ENCODE data around the gene PARD3B.

PARD3B gene

DNA sequence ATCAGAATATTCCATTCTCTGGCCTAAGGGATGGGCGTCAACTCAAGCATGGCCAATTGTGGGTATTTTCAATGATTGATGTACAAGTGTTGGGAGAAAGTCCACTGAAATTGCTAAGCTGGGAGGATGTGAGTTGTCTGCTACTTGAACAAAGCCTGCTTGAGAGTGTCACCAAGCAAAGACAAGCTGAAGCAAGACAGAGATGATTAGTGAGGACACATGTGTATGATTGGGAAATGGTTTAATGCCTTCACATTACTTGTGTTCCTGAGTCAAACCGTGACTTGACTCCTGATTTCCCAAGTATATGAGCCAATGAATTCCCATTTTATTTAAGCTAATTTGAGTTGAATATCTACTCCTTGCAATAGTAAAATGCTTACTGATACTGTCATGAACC, 1113.3 kb downstream of the PARD3B start:
- H3K27me3 ChIP-seq (ENCODE audit: control insufficient read depth, insufficient read depth, low read length), result no peaks in the 10 kb centered on the region
- H3K9me3 ChIP-seq (ENCODE audit: control insufficient read depth, low read length), result no peaks in the 10 kb centered on the region
- no peaks in the 10 kb centered on the region for H3K36me3 ChIP-seq (ENCODE audit: control insufficient read depth, insufficient read depth, low read length)
- no peaks in the 10 kb centered on the region for H3K4me1 ChIP-seq (ENCODE audit: control insufficient read depth, insufficient read depth, low read length)
- H3K4me3 ChIP-seq (ENCODE audit: low read length), result no peak overlapping the region
- H3K9ac ChIP-seq (ENCODE audit: low read length), result no peak overlapping the region

DNA sequence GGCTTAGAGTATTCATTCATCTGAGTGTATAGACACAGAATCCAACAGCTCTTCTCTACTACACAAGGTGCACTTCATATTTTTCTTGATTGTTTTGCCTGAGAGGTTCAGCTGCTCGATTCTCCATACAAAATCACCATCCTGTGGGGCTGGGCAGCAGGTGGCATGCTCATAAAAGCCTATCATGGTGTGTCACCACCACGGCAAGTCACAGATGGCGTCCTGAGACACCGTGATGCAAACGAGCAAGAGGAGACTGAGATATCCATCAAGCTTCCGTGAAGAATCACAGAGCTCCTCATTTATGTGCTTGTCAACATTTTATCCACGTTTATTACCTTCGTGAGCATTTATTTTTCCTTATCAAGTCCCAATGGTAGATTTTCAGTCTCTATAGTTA, 1114.6 kb downstream of the PARD3B start:
- Histone ChIP-seq H3K9me3 (ENCODE audit: control insufficient read depth, low read length) (no peaks in the 10 kb centered on the region), H3K4me3 (ENCODE audit: low read length) (no peak overlapping the region), H3K9ac (ENCODE audit: low read length) (no peak overlapping the region), H3K4me1 (ENCODE audit: control insufficient read depth, insufficient read depth, low read length) (no peaks in the 10 kb centered on the region), H3K27me3 (ENCODE audit: control insufficient read depth, insufficient read depth, low read length) (no peaks in the 10 kb centered on the region), H3K36me3 (ENCODE audit: control insufficient read depth, insufficient read depth, low read length) (no peaks in the 10 kb centered on the region)

DNA sequence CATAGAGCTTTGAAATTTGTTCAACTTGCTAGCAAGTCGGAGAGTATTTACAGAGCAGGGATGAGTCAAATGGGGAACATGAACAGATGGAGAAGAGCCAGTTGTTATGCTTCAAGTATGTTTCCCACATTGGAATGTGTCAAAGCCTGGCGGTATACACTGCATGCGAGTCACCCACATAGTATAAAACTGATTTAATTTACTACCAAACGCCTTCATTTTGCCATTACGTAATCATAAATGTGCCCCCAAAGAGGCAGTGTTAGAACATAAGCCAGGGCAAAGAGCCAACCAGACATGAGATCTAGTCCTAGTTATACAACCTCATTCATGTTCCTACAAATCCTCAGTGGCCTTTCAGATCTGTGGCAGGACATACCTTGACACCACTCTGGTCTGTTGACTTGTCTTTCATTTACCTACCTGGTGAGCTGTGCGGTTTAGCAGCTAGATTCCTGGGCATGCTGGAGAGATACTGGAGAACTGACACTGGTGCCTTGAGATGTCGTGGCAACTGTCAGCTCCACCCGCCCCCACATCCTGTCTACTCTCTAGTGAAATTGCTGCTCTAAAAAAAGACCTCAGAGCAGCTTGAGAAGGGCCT, 1115.3 kb downstream of the PARD3B start:
- no peaks in the 10 kb centered on the region for H3K36me3 ChIP-seq (ENCODE audit: control insufficient read depth, insufficient read depth, low read length)

DNA sequence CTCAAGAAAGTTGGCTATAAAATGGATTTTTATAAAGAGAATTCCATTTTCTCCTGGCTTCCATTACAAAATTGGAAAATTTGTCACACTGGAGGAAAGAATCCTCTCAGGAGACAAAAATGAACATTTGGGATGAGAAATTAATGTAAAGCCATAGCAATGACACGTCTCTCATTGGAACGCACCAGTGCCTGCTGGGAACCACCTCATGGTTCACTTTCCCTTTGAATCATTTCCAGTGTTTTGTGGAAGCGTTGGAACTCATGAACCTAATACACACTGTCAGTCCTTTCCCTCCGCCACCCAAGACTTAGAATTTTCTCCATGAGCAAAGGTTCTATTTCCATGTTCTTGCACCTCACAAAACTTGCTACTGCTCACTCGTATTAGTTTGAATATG, 1116.0 kb downstream of the PARD3B start:
- no peak overlapping the region for H3K9ac ChIP-seq (ENCODE audit: low read length)
- H3K4me3 ChIP-seq (ENCODE audit: low read length), result no peak overlapping the region
- no peaks in the 10 kb centered on the region for H3K9me3 ChIP-seq (ENCODE audit: control insufficient read depth, low read length)
- no peaks in the 10 kb centered on the region for H3K36me3 ChIP-seq (ENCODE audit: control insufficient read depth, insufficient read depth, low read length)
- no peaks in the 10 kb centered on the region for H3K4me1 ChIP-seq (ENCODE audit: control insufficient read depth, insufficient read depth, low read length)
- H3K27me3 ChIP-seq (ENCODE audit: control insufficient read depth, insufficient read depth, low read length), result no peaks in the 10 kb centered on the region

More for the DNA sequence above, 1115.3 kb downstream of the PARD3B start:
- H3K27me3 ChIP-seq (ENCODE audit: control insufficient read depth, insufficient read depth, low read length), result no peaks in the 10 kb centered on the region
- H3K4me3 ChIP-seq (ENCODE audit: low read length), result no peak overlapping the region
- no peaks in the 10 kb centered on the region for H3K9me3 ChIP-seq (ENCODE audit: control insufficient read depth, low read length)
- H3K4me1 ChIP-seq (ENCODE audit: control insufficient read depth, insufficient read depth, low read length), result no peaks in the 10 kb centered on the region
- H3K9ac ChIP-seq (ENCODE audit: low read length), result no peak overlapping the region

DNA sequence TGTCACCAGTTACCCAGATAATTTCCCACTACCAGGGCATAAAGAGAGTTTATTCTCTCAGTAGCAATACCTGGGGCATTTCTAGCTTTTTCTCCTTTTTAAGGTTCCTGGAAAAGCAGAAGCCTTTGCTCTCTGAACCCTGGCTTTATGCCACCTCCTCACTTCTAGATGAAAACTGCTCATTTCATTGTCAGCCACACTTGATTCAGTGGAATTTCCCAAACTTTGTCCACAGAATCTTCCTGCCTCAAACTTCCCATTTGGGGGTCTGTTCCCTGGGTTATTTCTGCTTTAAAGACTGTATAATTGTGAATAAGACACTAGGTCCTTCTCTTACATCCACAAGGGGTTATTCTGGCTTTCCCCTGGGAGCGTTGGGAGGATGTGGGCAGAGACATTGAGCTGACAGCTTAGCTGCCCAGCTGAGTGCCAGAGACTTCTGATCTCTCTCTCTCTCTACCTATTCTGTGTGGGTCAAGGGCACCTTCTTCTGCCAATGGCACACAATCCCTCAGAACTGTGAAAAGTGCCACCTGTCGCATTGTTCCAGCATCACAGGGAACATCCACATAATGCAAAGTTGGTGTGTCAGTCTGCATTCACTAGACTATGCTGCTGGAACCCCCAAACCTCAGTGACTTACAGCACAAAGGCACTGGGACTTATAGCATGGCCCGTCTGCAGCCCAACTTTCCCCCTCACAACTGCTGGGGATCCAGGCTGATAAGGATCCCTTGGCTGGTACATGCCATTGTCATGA, 1117.1 kb downstream of the PARD3B start:
- Histone ChIP-seq H3K9me3 (ENCODE audit: control insufficient read depth, low read length) (no peaks in the 10 kb centered on the region), H3K27me3 (ENCODE audit: control insufficient read depth, insufficient read depth, low read length) (no peaks in the 10 kb centered on the region), H3K4me1 (ENCODE audit: control insufficient read depth, insufficient read depth, low read length) (no peaks in the 10 kb centered on the region), H3K4me3 (ENCODE audit: low read length) (no peak overlapping the region), H3K36me3 (ENCODE audit: control insufficient read depth, insufficient read depth, low read length) (no peaks in the 10 kb centered on the region), H3K9ac (ENCODE audit: low read length) (no peak overlapping the region)

DNA sequence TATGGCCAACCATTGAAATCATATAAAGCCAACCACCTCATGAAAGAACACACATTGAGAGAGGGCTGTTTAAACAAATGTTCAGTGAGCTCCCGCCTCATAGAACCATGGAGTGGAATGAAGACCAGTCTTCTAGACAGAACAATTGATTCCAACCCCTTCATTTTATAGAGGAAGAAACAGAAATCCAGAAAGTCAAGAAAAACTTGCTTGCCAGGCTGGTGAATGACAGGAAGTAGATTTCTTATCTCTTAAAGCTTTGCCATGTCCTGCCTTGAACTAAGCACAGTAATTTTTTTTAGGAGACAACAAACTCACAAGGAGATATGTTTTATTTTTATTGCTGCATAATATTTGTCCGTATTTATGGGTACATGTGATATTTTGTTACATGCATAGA, 1120.5 kb downstream of the PARD3B start:
- H3K4me3 ChIP-seq (ENCODE audit: low read length), result no peak overlapping the region
- no peaks in the 10 kb centered on the region for H3K36me3 ChIP-seq (ENCODE audit: control insufficient read depth, insufficient read depth, low read length)
- no peaks in the 10 kb centered on the region for H3K9me3 ChIP-seq (ENCODE audit: control insufficient read depth, low read length)
- H3K4me1 ChIP-seq (ENCODE audit: control insufficient read depth, insufficient read depth, low read length), result no peaks in the 10 kb centered on the region
- H3K9ac ChIP-seq (ENCODE audit: low read length), result no peak overlapping the region
- no peaks in the 10 kb centered on the region for H3K27me3 ChIP-seq (ENCODE audit: control insufficient read depth, insufficient read depth, low read length)

All from mucosa of stomach (tissue), 1 donor.